K562 (cell line): ENCODE data around the gene C1QTNF9B. TPM values are rescaled to one million over a fixed set of nuclear protein-coding genes. Genes with fewer than 3 reads are reported as not detected.

Experiments used
- FOXA1 ChIP-seq: fragments of 450-650 bp; IDR thresholded peaks from 2 replicates; pipeline ENCODE4 v1.6.1; 2016; ENCODE audit warnings: mild to moderate bottlenecking, borderline replicate concordance
- GABPB1 ChIP-seq: sonication (generic); formaldehyde crosslinking; IDR thresholded peaks from 2 replicates; pipeline ENCODE4 v1.8.0; 2022; ENCODE audit warnings: mild to moderate bottlenecking, missing genetic modification reagents
- HDAC8 ChIP-seq: fragments of 450-650 bp; IDR thresholded peaks from 2 replicates; pipeline ENCODE4 v1.6.1; 2016; ENCODE audit warnings: mild to moderate bottlenecking, missing genetic modification characterization, moderate library complexity, missing compliant biosample characterization
- ILF3 ChIP-seq: fragments of 450-650 bp; IDR thresholded peaks from 2 replicates; pipeline ENCODE4 v1.6.1; 2018; ENCODE audit warnings: antibody characterized with exemption, mild to moderate bottlenecking, moderate library complexity, borderline replicate concordance
- KLF16 ChIP-seq: IDR thresholded peaks from 2 replicates; pipeline ENCODE4 v1.6.1; 2016; ENCODE audit warnings: antibody characterized with exemption
- RAD51 ChIP-seq: fragments of 450-650 bp; IDR thresholded peaks from 2 replicates; pipeline ENCODE4 v1.7.1; 2016; ENCODE audit warnings: low read depth, mild to moderate bottlenecking, borderline replicate concordance
- SOX6 ChIP-seq: fragments of 450-650 bp; IDR thresholded peaks from 2 replicates; pipeline ENCODE4 v1.6.1; 2014; ENCODE audit warnings: mild to moderate bottlenecking
- SP2 ChIP-seq: IDR thresholded peaks from 2 replicates; pipeline ENCODE4 v1.6.1; 2011; ENCODE audit warnings: mild to moderate bottlenecking, low read depth, low read length, moderate library complexity; ENCODE audit not compliant: poor library complexity, severe bottlenecking; ENCODE audit errors: extremely low read depth
- TAF1 ChIP-seq: IDR thresholded peaks from 2 replicates; pipeline ENCODE4 v1.6.1; 2011; ENCODE audit warnings: mild to moderate bottlenecking, low read length, moderate library complexity; ENCODE audit not compliant: insufficient read depth, control insufficient read depth, severe bottlenecking; ENCODE audit errors: extremely low read depth
- TOE1 ChIP-seq, 2 experiments: fragments of 450-650 bp in 1 of 2; sonication (generic) in 1 of 2; formaldehyde crosslinking in 1 of 2; IDR thresholded peaks; 2 replicates each; pipeline versions ENCODE4 v1.7.1 to v1.8.0; 2016 to 2022; ENCODE audit warnings: borderline replicate concordance in 2 of 2, mild to moderate bottlenecking in 2 of 2, antibody characterized with exemption in 1 of 2, inconsistent platforms in 1 of 2, low read depth in 1 of 2, missing genetic modification reagents in 1 of 2, moderate library complexity in 1 of 2
- U2AF2 ChIP-seq: fragments of 200-400 bp; formaldehyde crosslinking; optimal IDR thresholded peaks from 2 replicates; pipeline ENCODE3; 2017; ENCODE audit warnings: low read depth, mild to moderate bottlenecking, low read length
- XRCC5 ChIP-seq: fragments of 200-400 bp; formaldehyde crosslinking; IDR thresholded peaks from 2 replicates; pipeline ENCODE4 v1.6.1; 2017; ENCODE audit warnings: low read depth, mild to moderate bottlenecking, low read length
- ZNF217 ChIP-seq: sonication (generic); formaldehyde crosslinking; IDR thresholded peaks from 2 replicates; pipeline ENCODE4 v1.8.0; 2022; ENCODE audit warnings: mild to moderate bottlenecking, missing genetic modification reagents
- ZNF316 ChIP-seq: fragments of 450-650 bp; IDR thresholded peaks from 2 replicates; pipeline ENCODE4 v1.6.1; 2016
- ZNF41 ChIP-seq: fragments of 250-450 bp; sonication (Bioruptor Pico); conservative IDR thresholded peaks from 2 replicates; pipeline ENCODE4 v1.4.0; 2020; ENCODE audit warnings: mild to moderate bottlenecking
- polyA plus RNA-seq, 8 experiments: library from polyadenylated mRNA; depleted of rRNA in 4 of 8; stranded (reverse) in 5 of 8; unstranded in 3 of 8; fragments of >200 nt; fragmentation: Nextera tagmentation in 2 of 8; fragmentation: Illumina TruSeq in 1 of 8; extraction: Ambion mirVana in 2 of 8; extraction: Trizol in 1 of 8; gene quantifications; 2 replicates each; pipeline versions ENCODE4 v1.2.1 to v1.2.3, GENCODE V29; 2011 to 2014; ENCODE audit warnings: inconsistent platforms in 1 of 8, missing spikeins in 1 of 8
- total RNA-seq, 7 experiments: library from RNA; depleted of rRNA in 6 of 7; stranded (reverse); fragments of >200 nt in 6 of 7; fragmentation: Illumina TruSeq in 2 of 7; extraction: Trizol in 2 of 7; gene quantifications; 2 replicates each; pipeline versions ENCODE4 v1.2.1 to v1.2.3, GENCODE V29; 2011 to 2021; ENCODE audit warnings: low replicate concordance in 1 of 7
- TF ChIP-seq, protein P1 (sequence below): sonication (generic); formaldehyde crosslinking; IDR thresholded peaks from 2 replicates; pipeline ENCODE4 v1.8.0; 2022; ENCODE audit warnings: missing genetic modification reagents, mild to moderate bottlenecking, moderate library complexity, borderline replicate concordance
- TF ChIP-seq, protein P2 (sequence below): fragments of 200-800 bp; sonication (Bioruptor generic); IDR thresholded peaks from 2 replicates; pipeline ENCODE4 v1.6.1; 2017; ENCODE audit warnings: missing genetic modification characterization, missing compliant biosample characterization
- TF ChIP-seq, protein P3 (sequence below): fragments of 250-450 bp; sonication (Bioruptor Pico); IDR thresholded peaks from 2 replicates; pipeline ENCODE4 v1.5.0; 2021; ENCODE audit warnings: mild to moderate bottlenecking, moderate library complexity
- TF ChIP-seq, protein P4 (sequence below): fragments of 450-650 bp; formaldehyde crosslinking; IDR thresholded peaks from 2 replicates; pipeline ENCODE4 v1.4.0; 2020; ENCODE audit warnings: mild to moderate bottlenecking, mixed read lengths

C1QTNF9B gene
- total and polyA plus RNA-seq, 9 of the 15 experiments (the other 6 are each of a cell fraction or from before 2014, with no cell fraction given) = 0.14 to 0.94 (median 0.35) TPM; not detected in 3

DNA sequence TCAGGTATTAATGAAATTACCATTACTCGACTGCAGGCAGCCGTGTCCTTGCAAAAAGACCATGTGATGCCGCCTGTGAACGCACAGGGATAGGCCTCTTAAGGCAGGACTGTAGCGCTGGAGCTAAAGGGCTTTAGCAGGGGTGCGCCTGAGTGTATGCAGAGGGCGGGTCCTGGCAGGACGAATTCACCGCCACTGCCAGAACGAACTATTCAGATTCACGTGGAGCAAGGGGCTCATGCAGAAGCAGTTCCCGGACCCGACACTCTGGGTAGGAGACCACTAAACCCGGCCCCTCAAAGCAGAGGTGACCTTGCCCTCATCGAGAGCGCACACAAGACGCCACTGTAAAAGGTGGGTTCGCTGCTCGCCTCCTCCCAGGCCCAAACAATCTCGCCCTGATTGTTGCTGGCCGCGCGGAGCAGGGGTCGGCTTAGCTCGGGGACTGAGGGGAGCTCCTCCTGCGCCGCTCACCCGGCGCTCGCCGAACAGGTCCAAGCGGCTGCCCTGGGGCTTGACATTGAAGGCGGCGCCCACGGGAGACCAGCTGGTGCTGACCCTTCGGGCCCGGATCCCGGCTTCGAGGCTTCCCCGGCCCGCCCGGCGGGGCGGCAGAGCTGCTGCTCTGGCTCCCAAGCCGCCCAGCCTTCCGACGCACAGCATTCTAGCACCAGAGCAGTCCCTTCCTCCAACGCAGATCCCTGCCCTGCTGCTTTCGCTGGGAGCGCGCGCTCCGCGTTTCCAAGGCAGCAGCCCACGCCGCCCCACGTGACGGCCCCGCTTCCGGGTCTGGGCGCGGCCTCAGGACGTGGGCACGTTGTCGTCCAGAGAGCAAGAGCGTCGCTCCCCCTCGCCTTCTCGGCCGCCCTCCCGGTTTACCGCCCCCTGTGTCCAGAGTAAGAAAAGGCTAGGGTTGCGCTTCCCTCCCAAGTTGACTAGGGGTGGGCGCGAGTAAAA is 8.4 kb downstream of the C1QTNF9B start, which contains the start of gene MIPEP (continued):
- TF ChIP-seq RAD51 (peak; percentile 91), TOE1 (IDR thresholded peaks at IDR 0.05; ENCODE audit: borderline replicate concordance) (peak; percentile 69; the same call in 1 of the 2 replicates), TOE1 (CRISPR knock-in tag; IDR thresholded peaks at IDR 0.05; ENCODE audit: borderline replicate concordance, low read depth) (no peak), ZNF316 (no peak), U2AF2 (no peak), ZNF41 (CRISPR knock-in tag) (no peak), ZNF217 (CRISPR knock-in tag) (no peak), XRCC5 (no peak), GABPB1 (CRISPR knock-in tag) (0 out of 2 replicates have a peak, but pooled peaks have one; percentile 31), FOXA1 (no peak), SP2 (peak; percentile 67), TAF1 (peak; percentile 26), KLF16 (0 out of 2 replicates have a peak, but pooled peaks have one; percentile 18), SOX6 (no peak), ILF3 (no peak), HDAC8 (tag) (no peak)
- TF ChIP-seq, protein P1, sequence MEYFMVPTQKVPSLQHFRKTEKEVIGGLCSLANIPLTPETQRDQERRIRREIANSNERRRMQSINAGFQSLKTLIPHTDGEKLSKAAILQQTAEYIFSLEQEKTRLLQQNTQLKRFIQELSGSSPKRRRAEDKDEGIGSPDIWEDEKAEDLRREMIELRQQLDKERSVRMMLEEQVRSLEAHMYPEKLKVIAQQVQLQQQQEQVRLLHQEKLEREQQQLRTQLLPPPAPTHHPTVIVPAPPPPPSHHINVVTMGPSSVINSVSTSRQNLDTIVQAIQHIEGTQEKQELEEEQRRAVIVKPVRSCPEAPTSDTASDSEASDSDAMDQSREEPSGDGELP (CRISPR knock-in tag) = peak; percentile 88
- TF ChIP-seq, protein P2, sequence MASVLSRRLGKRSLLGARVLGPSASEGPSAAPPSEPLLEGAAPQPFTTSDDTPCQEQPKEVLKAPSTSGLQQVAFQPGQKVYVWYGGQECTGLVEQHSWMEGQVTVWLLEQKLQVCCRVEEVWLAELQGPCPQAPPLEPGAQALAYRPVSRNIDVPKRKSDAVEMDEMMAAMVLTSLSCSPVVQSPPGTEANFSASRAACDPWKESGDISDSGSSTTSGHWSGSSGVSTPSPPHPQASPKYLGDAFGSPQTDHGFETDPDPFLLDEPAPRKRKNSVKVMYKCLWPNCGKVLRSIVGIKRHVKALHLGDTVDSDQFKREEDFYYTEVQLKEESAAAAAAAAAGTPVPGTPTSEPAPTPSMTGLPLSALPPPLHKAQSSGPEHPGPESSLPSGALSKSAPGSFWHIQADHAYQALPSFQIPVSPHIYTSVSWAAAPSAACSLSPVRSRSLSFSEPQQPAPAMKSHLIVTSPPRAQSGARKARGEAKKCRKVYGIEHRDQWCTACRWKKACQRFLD (CRISPR knock-in tag) = no peak
- TF ChIP-seq, protein P3, sequence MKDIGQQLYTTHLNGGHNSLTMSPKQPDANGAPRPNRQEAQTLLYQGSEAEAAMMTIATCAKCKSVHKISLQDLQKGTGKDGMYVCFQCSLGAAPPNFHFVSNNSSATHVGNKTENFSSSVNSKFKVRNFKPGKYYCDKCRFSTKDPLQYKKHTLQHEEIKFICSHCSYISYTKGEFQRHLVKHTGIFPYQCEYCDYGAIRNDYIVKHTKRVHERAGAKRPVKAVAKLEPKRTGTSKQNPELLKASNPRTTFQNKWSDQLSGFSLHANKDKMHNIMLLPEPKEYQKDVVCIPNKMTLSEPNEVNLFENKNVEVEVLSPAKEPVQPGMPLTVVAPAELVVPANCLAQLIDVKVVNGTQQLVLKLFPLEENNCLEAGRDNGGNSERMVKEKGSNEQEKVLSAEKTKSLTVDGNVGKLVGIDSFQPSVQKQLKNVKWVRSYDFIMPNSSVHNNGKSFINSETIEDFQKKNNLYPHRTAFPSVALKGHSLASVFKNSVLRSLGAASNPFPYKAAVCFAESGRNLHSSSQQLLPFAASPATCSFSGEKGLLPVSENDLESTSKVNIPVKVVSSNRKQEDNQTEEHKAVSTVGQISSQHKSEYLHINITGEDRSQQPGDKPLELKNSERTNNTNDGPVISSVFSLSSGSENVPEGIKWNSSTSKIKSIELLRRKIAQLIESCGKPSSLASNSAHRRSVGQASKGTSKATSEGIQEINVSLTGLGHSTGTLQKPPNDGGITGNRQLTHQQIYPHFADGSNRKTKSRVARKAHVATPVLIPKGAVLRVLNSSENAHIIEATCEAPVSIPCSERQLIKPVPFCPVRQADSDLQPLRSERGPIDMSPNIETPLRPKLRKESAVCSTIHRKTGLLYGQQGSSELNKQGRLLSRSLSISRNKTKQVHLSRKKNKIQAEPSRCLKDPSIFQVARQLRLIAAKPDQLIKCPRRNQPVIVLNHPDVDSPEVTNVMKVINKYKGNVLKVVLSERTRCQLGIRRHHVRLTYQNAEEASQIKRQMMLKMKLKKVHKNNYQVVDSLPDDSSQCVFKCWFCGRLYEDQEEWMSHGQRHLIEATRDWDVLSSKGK (CRISPR knock-in tag) = no peak
- TF ChIP-seq, protein P4, sequence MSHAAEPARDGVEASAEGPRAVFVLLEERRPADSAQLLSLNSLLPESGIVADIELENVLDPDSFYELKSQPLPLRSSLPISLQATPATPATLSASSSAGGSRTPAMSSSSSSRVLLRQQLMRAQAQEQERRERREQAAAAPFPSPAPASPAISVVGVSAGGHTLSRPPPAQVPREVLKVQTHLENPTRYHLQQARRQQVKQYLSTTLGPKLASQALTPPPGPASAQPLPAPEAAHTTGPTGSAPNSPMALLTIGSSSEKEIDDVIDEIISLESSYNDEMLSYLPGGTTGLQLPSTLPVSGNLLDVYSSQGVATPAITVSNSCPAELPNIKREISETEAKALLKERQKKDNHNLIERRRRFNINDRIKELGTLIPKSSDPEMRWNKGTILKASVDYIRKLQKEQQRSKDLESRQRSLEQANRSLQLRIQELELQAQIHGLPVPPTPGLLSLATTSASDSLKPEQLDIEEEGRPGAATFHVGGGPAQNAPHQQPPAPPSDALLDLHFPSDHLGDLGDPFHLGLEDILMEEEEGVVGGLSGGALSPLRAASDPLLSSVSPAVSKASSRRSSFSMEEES = peak; percentile 68
